Bone marrow (tissue), 2 donors: ENCODE results near the gene SLC35E1.
"Not testable (repeated sequence)": the region's sequence is repeated elsewhere in the genome, so short reads cannot be mapped to it uniquely, and the experiment has no call there.

Experiments used
- DNase-seq, 2 donors: peaks; one replicate each; lab custom pipeline; 2025; lab: John Stamatoyannopoulos, UW

SLC35E1 gene

DNA sequence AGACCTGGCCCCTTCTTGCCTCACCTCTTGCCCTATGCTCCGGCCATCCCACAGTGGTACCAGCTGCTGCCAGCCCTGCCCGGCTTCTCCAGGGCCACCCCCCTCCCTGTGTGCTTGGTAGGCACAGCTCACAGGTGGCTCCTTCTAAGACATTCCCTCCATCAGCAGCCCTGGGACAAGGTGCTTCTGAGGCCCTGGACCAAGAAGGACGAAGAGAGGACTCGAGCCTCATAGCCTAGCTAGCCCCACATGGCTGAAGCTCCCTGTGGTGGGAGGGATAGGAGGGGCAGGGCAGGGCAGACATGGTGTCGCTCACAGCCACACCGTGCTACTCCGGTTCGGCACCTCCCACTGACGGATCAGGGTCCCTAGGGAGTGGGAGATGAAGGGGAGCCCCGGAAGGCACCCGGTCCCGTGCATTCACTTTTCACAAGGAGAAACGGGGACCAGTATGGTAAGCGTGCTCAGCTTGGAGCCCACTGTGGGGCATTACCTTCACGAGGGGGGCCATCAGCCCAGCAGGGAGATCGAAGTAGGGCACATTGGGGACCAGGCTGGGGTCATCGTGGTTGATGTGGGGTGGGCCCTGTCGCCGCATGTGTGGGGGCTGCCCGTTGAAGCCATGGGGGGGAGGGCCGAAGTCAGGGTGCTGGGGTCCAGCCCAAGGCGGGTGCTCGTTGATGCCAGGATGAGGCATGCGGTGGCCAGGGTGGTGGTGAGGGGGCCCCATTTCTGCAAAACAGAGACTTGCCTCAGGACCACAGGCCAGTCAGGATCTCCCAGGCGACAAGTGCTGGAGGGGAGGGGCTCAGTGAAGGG, 49.4 kb downstream of the SLC35E1 start:
- no peak for DNase-seq

DNA sequence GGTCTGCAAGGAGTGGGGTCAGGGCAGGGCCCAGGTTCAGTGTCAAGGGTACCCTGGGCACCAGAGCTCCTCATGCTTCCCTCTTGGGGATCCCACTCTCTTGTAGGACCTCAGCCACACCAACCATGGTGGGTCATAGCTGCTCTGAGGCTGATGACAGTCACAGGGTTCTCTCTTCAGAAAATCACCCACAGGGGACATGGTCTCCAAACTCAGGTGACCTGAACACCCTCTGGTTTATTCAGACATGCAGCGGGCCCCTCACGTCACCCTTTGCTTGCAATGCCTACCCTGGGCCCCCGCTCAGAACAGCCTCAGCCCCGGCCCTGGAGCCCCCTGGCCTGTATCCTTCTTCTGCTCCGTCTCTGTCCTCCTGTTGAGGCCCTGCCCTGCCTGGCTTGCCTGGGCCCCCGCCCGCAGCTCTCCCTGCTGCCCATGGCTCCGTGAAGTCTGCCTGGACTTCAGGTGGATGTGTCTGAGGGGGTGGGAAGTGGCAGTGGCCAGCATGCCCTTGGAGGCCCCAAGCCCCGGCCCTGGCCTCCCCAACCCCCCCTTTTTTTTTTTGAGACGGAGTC, 50.4 kb downstream of the SLC35E1 start:
- no peak for DNase-seq

DNA sequence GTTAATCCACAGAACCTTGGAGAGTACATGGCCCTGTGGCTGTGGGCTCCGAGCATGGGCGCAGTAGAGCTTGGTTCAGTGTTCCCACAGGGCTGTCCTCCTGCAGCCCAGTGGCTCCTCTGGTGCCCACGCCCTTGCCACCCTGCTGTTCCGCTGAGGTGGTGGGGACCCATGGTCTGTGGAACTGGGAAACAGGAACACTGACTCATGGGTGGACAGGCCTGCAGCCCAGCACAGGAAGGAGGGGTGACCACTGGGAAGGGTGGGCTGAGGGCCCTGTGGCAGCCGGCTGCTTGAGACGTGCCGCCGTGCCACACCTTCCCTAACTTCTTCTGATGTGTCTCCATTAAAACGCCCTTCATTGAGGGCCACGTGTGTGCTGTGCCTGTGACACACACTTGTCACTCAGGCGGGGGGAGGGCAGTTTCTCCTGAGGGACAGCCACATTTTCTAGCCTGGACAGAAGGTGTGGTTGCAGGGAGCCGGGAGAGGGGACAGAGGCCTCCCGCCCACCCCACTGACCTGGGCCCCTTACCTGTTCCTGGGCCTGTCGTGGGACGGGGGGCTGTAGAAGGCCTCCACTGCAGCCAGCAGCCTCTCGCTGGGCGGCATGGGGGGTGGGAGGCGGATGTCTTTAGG, 51.1 kb downstream of the SLC35E1 start:
- no peak for DNase-seq

DNA sequence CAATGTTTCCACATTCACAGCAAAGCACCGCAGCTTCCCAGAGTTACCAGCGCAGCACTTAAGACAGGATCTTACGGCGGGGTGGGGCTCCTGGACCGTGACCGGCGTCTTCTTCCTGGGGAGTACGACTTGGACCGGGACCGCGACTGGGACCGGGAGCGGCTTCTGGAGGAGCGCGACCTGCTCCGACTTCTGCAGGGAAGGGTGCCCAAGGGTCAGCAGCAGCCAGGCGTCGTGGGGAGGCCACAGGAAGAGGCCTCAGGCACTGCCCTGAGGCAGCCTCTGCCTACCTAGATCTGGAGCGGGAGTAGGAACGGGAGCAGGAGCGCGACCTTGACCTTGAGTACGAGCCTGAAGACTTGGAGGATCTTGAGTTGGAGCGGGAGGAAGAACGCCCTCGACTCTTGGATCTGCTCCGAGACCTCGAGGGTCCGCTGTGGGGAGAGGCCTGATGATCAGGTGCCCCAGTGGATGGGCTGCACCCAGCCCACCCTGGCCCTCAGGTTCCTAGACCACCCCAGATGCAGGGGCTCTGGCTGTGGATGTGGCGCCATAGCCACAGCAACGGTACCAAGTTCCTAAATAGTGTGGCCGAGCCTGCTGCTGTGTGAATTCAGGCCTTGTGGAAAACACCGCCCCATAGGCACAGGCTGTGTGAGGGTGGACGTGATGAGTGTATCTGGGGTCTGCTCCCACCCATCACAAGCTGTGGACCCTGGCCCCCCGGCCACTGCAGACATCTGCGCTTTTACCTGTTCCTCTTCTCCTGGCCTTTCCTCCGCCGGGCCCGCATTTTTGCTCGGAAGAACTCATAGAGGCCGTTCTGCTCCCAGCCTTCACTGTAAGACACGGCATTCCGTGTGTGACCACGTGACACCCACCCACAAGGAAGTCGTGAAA, 51.9 kb downstream of the SLC35E1 start:
- DNase-seq = no peak

DNA sequence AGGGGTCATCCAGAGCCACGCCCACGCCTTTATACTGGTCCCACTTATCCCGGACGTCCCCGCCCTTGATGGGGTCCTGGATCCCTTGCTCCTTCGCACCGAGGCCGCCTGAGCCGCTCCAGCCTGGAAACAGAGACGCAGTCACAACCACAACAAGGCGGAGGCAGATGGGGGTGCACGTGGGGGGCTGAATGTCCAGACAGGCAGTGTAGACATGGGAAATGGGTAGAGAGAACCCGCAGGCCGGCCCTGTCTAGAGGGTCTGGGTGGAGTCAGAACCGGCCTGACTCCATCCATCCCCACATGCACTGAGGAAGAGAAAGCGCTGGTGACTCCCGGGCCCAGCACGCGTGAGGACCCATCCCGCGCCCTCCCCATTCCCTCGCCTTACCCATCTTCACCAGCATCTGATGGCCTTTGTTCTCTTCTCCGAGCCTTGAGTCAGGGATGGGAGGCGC, 53.0 kb downstream of the SLC35E1 start:
- DNase-seq = no peak

DNA sequence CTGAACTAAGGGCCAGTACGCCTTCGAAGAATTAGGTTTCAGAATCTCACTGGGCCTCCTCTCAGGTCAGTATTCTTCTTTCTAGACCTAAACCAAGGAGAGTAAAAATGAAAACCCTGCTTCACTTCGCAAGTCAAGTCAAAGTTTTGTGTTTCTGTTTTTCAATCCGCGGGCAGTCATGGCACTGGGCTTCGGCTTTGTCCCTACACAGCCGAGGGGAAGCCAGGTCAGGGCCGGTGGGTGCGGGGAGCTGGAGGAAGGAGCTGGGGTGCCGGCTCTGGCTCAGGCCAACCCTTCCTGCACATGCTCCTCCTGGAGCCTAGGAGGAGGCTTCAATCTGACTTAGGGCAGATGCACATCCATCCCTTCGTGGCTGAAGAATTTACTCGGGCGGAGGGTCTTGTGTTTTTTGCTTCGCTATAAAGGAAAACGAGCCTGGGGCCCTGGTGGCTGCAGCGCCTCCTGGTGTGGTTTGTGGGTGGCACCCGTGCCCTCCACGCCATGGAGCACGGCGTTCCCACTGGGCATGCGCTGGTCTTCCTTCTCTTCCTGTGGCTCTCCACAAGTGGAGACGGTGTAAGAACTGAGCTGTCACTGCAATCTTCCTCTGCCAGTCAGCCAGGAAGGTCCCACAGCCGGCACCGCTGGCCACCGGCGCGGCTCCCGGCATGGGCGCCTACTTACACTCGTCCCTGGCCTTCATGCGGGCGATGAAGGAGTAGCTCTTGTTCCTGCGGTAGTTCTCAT, 53.6 kb downstream of the SLC35E1 start:
- DNase-seq = no peak

DNA sequence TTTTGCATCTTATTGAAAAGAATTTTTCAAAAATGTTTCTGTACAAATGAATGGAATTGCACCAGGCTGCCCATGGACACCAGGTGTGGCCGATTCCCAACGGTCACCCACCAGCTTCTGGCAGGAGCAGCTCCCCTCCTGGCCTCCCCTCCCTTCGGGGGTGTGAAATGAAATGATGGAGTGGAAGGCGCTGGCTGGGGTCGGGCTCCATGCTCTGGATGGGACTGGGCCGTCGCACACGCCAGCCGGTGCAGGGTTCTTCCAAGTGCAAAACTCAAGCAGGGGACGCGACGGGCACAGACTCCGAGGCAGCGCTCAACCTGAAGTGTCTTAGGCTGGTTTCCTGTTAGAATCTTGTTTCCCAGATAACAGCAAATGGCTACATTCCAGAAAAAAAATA, 54.2 kb downstream of the SLC35E1 start:
- DNase-seq = no peak

DNA sequence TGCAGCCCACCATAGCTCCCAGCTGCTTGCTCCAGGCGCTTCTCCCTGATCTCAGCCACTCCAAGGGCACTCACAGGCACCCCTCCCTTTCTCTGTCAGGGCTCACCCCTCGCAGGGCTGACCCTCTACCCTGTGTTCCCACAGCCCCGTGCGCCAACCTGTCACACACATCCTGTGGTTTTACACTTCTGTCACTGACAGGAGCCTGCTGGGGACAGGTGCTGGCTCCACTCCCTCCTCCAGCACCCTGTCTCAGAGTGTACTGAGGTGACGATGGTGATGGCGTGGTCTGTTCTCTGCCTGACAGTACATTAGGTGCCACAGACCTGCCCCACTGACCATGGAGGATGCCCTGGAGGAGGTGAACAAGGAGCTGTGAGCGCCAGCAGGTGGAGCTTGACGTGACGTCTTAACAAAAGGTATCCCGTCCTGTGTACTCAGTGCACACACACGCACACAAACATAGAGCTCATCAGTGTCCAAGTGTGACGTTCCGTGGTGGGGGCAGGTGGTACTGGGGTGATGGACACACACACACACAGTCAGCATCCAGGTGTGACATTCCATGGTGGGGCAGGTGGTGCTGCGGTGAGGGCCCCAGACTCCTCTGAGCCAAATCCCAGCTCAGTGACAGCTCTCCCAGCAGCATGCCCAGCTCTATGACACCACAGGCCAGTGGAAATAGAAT, 55.1 kb downstream of the SLC35E1 start:
- DNase-seq = no peak

DNA sequence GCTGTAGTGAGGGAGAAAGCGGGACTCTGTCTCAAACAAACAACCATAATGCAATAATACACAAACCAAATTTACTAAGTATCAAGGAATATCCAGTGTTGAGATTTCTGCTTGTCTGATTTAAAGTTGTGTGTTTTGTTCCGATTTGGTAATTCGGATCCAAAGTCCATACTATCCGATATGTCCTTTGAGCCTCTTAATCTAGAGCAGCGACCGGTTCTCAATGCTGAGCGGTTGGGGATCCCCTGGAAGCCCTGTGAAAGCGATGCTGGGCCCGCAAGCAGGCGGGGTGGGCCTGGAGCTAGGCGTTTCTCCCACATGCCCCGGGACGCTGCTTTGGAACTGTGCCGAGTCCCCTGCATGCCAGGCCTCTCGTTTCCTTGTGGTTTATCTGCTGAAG, 55.8 kb downstream of the SLC35E1 start:
- no peak for DNase-seq

DNA sequence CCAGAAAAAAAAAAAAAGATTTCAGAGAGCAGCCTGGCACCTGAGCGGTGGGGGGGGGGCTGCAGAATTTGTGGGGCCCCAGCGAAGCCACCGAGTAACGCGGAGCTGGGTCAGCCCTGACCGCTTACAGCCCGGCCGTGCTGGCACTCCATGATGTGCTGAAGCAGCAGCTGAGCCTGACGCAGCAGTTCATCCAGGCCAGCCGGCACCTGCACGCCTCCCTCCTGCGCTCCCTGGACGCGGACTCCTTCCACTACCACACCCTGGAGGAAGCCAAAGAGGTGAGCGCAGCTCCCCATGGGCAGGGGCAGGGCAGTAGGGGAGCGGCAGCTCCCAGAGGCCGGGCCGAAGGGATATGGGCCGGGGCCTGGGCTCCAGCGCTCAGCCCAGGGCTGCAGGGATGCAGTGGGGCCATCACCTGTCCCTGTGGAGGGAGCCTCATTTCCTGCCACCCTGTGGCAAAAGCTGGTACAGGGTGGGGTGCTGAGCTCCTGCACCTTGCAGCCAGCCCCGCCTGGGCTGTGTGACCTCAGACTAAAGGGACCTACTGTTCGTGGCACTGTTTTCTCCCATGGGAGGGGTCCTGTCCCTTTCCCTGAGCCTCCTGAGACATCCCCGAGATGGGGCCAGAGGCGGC, 57.7 kb downstream of the SLC35E1 start:
- DNase-seq = no peak

DNA sequence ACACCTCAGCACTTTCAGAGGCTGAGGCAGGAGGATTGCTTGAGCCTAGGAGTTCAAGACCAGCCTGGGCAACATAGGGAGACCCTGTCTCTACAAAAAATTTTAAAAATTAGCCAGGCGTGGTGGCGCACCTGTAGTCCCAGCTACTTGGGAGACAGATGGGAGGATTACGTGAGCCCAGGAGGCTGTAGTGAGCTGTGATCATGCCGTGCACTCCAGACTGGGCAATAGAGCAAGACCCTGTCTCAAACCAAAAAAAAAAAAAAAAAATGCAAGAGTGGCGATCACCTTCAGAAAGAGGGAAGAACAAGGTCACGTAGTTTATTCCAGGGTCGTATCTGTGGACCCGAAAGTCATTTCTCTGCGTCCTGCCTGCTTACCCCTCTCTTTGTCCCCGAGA, 59.6 kb downstream of the SLC35E1 start:
- not testable (repeated sequence) for DNase-seq

DNA sequence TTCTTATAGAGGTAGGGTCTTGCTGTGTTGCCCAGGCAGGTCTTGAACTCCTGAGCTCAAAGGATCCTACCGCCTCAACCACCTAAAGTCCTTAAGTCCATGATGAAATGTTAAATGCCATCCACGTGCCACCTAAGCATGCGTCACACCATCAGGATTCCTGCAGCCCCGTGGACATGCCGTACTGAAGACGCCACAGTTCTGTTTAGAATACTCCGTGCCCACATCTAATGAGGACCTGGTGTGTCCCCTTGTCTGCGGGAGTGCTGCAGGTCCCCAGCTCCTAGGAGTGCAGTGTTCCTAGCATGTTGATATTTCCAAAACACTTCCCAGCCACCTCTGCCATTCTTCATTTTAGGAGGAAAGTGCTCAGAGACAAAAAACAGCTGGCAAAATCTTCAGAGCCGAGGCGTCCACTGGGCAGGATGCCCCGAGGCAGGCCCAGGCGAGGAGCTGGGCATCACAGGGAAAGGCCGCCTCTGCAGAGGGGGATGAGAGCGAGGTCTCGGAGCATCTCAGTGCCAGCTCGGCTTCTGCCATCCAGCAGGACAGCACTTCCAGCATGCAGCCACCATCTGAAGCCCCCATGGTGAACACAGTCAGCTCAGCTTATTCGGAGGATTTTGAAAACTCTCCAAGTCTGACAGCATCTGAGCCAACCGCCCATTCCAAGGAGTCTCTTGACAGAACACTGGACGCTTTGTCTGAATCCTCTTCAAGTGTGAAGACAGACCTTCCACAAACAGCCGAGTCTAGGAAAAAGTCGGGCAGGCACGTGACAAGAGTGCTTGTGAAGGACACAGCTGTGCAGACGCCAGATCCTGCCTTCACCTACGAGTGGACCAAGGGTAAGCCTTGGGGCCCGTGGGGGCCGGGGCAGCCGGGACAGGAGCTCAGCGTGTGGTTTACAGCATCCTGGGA, 62.8 kb downstream of the SLC35E1 start:
- no peak for DNase-seq

DNA sequence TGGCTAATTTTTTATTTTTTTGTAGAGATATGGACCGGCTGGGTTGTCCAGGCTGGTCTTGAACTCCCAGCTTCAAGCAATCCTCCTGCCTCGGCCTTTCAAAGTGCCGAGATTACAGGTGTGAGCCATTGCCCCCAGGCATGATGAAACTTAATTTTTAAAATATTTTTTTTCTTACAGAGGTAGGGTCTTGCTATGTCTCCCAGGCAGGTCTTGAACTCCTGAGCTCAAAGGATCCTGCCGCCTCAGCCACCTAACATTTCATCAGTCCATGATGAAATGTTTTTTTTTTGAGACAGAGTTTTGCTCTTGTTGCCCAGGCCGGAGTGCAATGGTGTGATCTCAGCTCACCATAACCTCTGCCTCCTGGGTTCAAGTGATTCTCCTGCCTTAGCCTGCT, 63.7 kb downstream of the SLC35E1 start:
- no peak for DNase-seq

DNA sequence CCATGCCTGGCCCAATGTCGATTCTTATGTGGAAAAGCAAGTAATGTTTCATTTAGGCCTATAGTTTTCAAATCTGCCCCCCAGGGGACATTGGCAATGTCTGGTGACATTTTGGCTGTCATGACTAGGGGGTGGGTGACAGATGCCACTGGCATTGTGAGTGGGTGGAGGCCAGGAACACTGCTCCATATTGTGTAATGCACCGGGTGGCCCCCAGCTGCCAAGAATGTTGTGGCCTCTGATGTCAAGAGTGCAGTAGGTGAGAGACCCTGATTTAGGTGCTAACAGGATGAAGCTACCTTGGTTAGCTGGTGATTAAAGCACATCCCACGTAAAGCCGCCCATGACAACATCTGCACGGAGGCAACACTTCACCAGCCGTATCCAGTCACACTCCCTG, 65.3 kb downstream of the SLC35E1 start:
- DNase-seq = no peak

DNA sequence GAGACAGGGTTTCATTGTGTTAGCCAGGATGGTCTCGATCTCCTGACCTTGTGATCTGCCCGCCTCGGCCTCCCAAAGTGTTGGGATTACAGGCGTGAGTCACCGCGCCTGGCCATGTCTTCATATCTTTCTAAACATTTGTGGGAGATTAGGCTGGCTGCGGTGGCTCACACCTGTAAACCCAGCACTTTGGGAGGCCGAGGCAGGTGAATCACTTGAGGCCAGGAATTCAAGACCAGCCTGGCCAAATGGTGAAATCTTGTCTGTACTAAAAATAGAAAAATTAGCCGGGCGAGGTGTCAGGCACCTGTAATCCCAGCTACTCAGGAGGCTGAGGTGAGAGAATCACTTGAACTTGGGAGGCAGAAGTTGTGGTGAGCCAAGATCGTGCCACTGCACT, 66.1 kb downstream of the SLC35E1 start:
- DNase-seq = not testable (repeated sequence)

DNA sequence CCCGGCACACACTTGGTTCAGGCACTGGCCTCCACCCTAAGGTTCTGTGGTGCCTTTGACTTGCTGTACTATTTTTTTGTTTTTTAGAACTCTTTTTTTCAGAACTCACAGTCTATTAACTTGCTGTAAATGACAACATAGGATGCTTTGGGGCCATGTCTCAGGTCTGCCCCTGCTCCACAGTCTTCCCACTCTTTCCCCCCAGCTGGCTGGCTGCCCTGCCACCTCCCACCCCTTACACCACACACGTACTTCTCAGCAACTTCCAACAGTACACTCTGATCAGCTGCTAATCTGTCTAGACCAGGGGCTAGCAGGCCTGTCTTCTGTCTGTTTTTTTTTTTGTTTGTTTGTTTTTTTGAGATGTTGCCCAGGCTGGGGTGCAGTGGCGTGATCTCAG, 67.9 kb downstream of the SLC35E1 start:
- DNase-seq = no peak
